Measurements from ENCODE around the gene S100G.

S100G gene

DNA sequence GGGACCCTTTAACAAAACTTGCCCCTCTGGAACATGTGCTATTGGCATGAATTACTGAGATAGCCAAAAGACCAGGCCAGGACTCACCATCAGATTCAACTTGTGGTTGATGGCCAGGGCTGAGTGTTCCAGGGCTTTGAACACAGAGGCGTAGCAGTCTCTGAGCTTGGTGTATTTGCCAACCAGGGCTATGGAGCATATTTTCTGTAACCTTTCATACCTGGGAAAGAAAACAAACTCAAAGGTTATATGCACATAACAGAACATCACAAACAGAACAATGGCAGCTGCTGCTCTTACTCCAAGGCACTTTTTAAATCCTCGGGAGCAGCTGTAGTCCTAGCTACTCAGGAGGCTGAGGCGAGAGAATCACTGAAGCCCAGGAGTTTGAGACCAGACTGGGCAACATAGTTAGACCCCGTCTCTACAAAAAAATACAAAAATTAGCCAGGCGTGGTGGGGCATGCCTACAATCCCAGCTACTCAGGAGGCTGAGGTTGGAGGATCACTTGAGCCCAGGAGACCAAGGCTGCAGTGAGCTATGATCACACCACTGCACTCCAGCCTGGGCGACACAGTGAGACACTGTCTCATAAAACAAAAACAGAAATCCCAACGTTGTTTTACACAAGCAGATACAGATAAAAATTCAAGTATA is 33.2 kb downstream of the S100G start:
- no peak for TF ChIP-seq CTBP1 (IDR thresholded peaks at IDR 0.05; ENCODE audit: borderline replicate concordance)
- no peak for TF ChIP-seq HDGF (IDR thresholded peaks at IDR 0.05; ENCODE audit: borderline replicate concordance)
- TF ChIP-seq, protein P1, sequence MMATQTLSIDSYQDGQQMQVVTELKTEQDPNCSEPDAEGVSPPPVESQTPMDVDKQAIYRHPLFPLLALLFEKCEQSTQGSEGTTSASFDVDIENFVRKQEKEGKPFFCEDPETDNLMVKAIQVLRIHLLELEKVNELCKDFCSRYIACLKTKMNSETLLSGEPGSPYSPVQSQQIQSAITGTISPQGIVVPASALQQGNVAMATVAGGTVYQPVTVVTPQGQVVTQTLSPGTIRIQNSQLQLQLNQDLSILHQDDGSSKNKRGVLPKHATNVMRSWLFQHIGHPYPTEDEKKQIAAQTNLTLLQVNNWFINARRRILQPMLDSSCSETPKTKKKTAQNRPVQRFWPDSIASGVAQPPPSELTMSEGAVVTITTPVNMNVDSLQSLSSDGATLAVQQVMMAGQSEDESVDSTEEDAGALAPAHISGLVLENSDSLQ (IDR thresholded peaks at IDR 0.05), result no peak
- TF ChIP-seq FOXM1 (IDR thresholded peaks at IDR 0.05; ENCODE audit: borderline replicate concordance), result no peak
- TF ChIP-seq TARDBP (IDR thresholded peaks at IDR 0.05), result no peak
- TF ChIP-seq ELF4 (IDR thresholded peaks at IDR 0.05), result no peak
- TF ChIP-seq FOXK2 (IDR thresholded peaks at IDR 0.05), result no peak
- TF ChIP-seq L3MBTL2 (conservative IDR thresholded peaks at IDR 0.05), result no peak
- no peak for TF ChIP-seq SP1 (IDR thresholded peaks at IDR 0.05)
- CTCF ChIA-PET, result interaction anchor here (0.5 to 0.6 kb wide), 2 partner anchors 142 to 197 kb away, joined by 4 read pairs; no protein-coding TSS in a partner anchor
- DNase-seq (ENCODE audit: extremely low spot score), result no peak
- POLR2A ChIA-PET, result no interaction called here

DNA sequence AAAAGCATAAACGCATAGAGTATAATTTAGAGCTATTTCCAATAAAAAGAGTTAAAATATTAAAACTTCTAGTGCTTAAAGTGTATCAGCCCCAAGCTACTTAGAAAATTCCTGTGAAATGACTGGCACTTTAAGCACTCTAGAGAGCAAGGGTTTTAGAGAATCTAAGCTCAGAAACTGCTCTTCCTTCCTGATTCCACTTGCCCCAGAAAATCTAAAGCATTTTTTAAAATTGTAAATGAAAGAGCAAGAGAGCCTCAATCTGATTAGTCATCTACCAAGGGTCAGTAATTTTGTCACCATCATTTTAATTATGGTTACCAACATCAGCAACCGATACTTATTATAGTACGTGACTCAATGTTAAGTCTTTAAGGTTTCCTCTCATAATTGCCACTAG is 37.6 kb downstream of the S100G start:
- CTCF ChIA-PET, result no interaction called here
- no peak for DNase-seq (ENCODE audit: extremely low spot score)
- POLR2A ChIA-PET, result no interaction called here
- TF ChIP-seq FOXA1 (IDR thresholded peaks at IDR 0.05), result no peak

DNA sequence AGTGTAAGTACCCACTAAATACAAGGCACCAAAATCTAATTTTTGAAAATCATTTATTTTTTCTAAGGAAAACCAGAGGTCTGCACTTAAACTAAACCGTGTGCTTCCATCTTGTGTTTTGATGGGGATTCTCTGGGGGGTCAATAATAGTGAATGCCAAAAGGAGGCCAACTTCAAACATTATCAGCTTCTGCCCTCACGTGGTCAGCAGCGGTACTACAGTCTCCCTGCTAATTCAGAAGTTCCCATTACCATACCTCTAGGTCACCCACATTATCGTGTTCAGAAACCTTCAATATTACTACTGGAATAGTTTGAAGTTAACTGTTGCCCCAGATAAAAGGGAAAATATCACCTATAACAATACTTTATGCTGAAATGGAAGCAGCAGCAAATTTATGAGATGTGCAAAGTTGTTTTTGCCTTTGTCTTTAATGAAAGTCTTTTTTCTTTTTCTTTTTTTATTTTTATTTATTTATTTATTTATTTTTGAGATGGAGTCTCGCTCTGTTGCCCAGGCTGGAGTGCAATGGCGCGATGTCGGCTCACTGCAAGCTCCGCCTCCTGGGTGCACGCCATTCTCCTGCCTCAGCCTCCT is 45.2 kb downstream of the S100G start:
- CTCF ChIA-PET, result interaction anchor here (0.8 kb wide), 1 partner anchor 16 kb away, joined by 3 read pairs; no protein-coding TSS in a partner anchor
- POLR2A ChIA-PET, result no interaction called here
- TF ChIP-seq NFRKB (IDR thresholded peaks at IDR 0.05) (no peak), L3MBTL2 (conservative IDR thresholded peaks at IDR 0.05) (no peak), HDGF (IDR thresholded peaks at IDR 0.05; ENCODE audit: borderline replicate concordance) (no peak), BHLHE40 (IDR thresholded peaks at IDR 0.05; ENCODE audit: borderline replicate concordance) (no peak), CTBP1 (IDR thresholded peaks at IDR 0.05; ENCODE audit: borderline replicate concordance) (no peak), LEF1 (IDR thresholded peaks at IDR 0.05; ENCODE audit: borderline replicate concordance) (no peak)
- DNase-seq (ENCODE audit: extremely low spot score), result peak; percentile 67

DNA sequence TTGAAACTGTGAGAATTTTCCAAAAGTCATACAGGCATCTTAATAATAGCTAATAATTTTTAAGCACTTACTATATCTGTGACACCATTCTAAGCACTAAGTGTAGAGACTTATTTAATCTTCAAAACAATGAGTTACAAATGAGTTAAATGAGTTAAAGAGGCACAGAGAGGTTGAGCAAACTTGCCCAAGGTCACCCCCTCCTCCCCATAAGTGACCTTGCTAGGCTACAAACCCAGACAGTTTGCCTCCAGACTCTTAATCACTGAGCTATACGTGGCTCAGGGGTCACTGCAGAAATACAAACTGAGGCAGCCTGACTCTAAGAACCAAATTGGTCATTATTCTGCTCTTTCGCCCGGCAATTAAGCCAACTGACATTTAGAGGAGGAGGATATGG is 47.0 kb downstream of the S100G start:
- TF ChIP-seq FOXA1 (IDR thresholded peaks at IDR 0.05), result no peak
- no peak for TF ChIP-seq SUZ12 (IDR thresholded peaks at IDR 0.05)
- no peak for TF ChIP-seq NFRKB (IDR thresholded peaks at IDR 0.05)
- TF ChIP-seq, protein P1 (IDR thresholded peaks at IDR 0.05), result no peak
- TF ChIP-seq ELF4 (IDR thresholded peaks at IDR 0.05), result no peak
- TF ChIP-seq SP1 (IDR thresholded peaks at IDR 0.05), result no peak
- no peak for TF ChIP-seq BHLHE40 (IDR thresholded peaks at IDR 0.05; ENCODE audit: borderline replicate concordance)
- ChIA-PET POLR2A (interaction anchor here (1.4 kb wide), 2 partner anchors 15 to 23 kb away, joined by 3 to 4 read pairs; partner anchors contain the start of genes CTPS2 and SYAP1), CTCF (no interaction called here)
- no peak for DNase-seq (ENCODE audit: extremely low spot score)

DNA sequence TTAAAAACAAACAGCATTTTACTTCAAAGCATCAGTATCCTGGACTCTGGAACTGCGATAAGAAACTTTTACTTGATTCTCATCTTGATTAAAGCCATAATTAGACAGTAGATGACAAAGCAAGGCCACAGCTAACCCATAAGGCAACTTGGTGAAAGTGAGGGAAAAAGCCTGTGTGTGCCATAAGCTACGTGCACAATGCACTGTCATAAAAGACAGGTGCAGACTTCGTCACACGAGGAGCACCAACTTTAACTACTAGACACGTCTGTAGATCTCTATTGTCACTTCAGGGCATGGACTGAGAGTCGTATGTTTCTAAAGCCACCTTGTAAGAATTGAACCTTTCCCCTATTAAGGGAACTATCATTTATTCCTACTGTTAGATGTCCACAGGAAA is 49.4 kb downstream of the S100G start:
- ChIA-PET POLR2A (interaction anchor here (1.1 kb wide), 1 partner anchor 21 kb away, joined by 4 read pairs; no protein-coding TSS in a partner anchor), CTCF (no interaction called here)

DNA sequence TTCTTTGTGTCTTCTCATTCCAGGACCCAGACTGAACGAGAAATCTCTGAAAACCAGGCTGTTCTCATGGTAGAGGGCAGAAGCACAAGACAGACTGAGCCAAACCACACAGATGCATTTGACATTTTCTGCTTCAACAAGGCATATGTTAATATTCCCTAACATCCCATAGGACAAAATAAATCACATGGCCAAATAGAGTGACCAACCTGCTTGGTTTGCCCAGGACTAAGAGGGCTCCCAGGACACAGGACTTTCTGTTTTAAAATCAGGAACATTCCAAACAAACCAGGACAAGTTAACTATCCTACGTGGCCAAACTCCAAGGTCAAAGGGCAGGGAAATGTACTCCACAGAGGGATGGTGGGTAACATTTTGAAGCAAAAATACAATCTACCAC is 50.8 kb downstream of the S100G start:
- DNase-seq (ENCODE audit: extremely low spot score), result no peak
- CTCF ChIA-PET, result no interaction called here
- POLR2A ChIA-PET, result no interaction called here
- TF ChIP-seq TARDBP (IDR thresholded peaks at IDR 0.05) (no peak), SP1 (IDR thresholded peaks at IDR 0.05) (no peak), FOXM1 (IDR thresholded peaks at IDR 0.05; ENCODE audit: borderline replicate concordance) (no peak), CTBP1 (IDR thresholded peaks at IDR 0.05; ENCODE audit: borderline replicate concordance) (no peak), LEF1 (IDR thresholded peaks at IDR 0.05; ENCODE audit: borderline replicate concordance) (no peak), ZNF384 (IDR thresholded peaks at IDR 0.05) (no peak), BHLHE40 (IDR thresholded peaks at IDR 0.05; ENCODE audit: borderline replicate concordance) (no peak), FOXK2 (IDR thresholded peaks at IDR 0.05) (no peak), FOXA1 (IDR thresholded peaks at IDR 0.05) (no peak), SUZ12 (IDR thresholded peaks at IDR 0.05) (no peak), ELF4 (IDR thresholded peaks at IDR 0.05) (no peak), ARNT (IDR thresholded peaks at IDR 0.05) (no peak), HDGF (IDR thresholded peaks at IDR 0.05; ENCODE audit: borderline replicate concordance) (no peak), L3MBTL2 (conservative IDR thresholded peaks at IDR 0.05) (no peak)
- TF ChIP-seq, protein P1 (IDR thresholded peaks at IDR 0.05), result no peak

More for the DNA sequence above, 49.4 kb downstream of the S100G start:
- DNase-seq (ENCODE audit: extremely low spot score), result no peak
- TF ChIP-seq L3MBTL2 (conservative IDR thresholded peaks at IDR 0.05), result no peak
- TF ChIP-seq SUZ12 (IDR thresholded peaks at IDR 0.05), result no peak
- TF ChIP-seq, protein P1 (IDR thresholded peaks at IDR 0.05), result no peak
- TF ChIP-seq FOXM1 (IDR thresholded peaks at IDR 0.05; ENCODE audit: borderline replicate concordance), result no peak
- TF ChIP-seq TARDBP (IDR thresholded peaks at IDR 0.05), result no peak
- TF ChIP-seq NFRKB (IDR thresholded peaks at IDR 0.05), result no peak
- TF ChIP-seq BHLHE40 (IDR thresholded peaks at IDR 0.05; ENCODE audit: borderline replicate concordance), result no peak

All from HEK293T (cell line).